ENCODE data around the gene PRKG1.

DNA sequence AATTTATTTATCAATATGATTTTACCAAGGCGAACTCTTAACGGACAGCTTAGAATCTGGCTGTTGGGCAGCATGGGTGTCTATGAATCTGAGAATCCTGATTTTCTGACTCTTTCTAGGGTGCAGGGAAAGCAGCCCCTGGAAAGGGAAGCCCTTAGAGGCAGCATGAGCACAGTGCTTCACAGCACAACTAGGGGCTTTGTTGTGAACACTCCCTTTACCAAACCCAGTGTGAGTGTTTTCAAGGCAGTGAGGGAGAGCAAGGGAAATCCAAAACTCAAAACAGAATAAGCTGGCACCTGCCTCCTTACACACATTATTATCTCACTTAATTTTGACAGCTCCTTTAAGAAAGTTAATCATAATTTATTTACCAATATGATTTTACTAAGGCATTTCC, 741.4 kb downstream of the PRKG1 start:
- TF ChIP-seq, protein P1, sequence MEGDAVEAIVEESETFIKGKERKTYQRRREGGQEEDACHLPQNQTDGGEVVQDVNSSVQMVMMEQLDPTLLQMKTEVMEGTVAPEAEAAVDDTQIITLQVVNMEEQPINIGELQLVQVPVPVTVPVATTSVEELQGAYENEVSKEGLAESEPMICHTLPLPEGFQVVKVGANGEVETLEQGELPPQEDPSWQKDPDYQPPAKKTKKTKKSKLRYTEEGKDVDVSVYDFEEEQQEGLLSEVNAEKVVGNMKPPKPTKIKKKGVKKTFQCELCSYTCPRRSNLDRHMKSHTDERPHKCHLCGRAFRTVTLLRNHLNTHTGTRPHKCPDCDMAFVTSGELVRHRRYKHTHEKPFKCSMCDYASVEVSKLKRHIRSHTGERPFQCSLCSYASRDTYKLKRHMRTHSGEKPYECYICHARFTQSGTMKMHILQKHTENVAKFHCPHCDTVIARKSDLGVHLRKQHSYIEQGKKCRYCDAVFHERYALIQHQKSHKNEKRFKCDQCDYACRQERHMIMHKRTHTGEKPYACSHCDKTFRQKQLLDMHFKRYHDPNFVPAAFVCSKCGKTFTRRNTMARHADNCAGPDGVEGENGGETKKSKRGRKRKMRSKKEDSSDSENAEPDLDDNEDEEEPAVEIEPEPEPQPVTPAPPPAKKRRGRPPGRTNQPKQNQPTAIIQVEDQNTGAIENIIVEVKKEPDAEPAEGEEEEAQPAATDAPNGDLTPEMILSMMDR (conservative IDR thresholded peaks at IDR 0.05 in 1 of 2, IDR thresholded peaks at IDR 0.05 in 1 of 2; ENCODE audit: extremely low read depth in 1 of 2, insufficient read depth in 1 of 2, low read depth in 1 of 2, low read length in 2 of 2), result no peak
- TF ChIP-seq EZH2 (IDR thresholded peaks at IDR 0.05; ENCODE audit: borderline replicate concordance, low read length), result no peak
